ENCODE measurements around the gene GBGT1.

- TF ChIP-seq CTCF (IDR thresholded peaks at IDR 0.05; ENCODE audit: insufficient read depth, low read length, poor library complexity, severe bottlenecking) (no peak), EZH2phosphoT487 (conservative IDR thresholded peaks at IDR 0.05; ENCODE audit: low read length) (no peak)
Observed at GRCh38 chr9:133173056-133173455, 9.3 kb upstream of the GBGT1 start.

Measured in SU-DHL-6 (cell line).